ENCODE results near the gene ASXL1. TPM values are rescaled to one million over a fixed set of nuclear protein-coding genes. Genes with fewer than 3 reads are reported as not detected.

The ASXL1 gene
- total RNA-seq, 1 experiment from 2014 or later, result 69.9 TPM

- no peaks in the 10 kb centered on the region for H3K9me3 Mint-ChIP-seq (ENCODE audit: unreplicated experiment)
- intact Hi-C loops (cut with micrococcal nuclease), result no loop called here
- H3K27me3 Mint-ChIP-seq (ENCODE audit: insufficient read depth, unreplicated experiment), result no peaks in the 10 kb centered on the region
- H3K4me1 Mint-ChIP-seq (ENCODE audit: insufficient read depth, unreplicated experiment), result no peaks in the 10 kb centered on the region
- DNase-seq (ENCODE audit: unreplicated experiment), result no peak
- TF ChIP-seq CTCF (IDR thresholded peaks at IDR 0.05; ENCODE audit: unreplicated experiment), result no peak
- ChIA-PET POLR2A (interaction anchor here (0.8 kb wide), 1 partner anchor 75 kb away, joined by 3 read pairs; no protein-coding TSS in a partner anchor), CTCF (interaction anchor here (0.8 to 1.4 kb wide), 3 partner anchors 35 to 604 kb away, joined by 3 to 4 read pairs (median 4); no protein-coding TSS in a partner anchor)
- BruUV-seq (replicated peaks), result no TSS peak
- peaks cover 86% of the 10 kb centered on the region for H3K36me3 Mint-ChIP-seq (ENCODE audit: insufficient read depth, unreplicated experiment)
- no peak overlapping the region for H3K27ac Mint-ChIP-seq (ENCODE audit: low read depth, unreplicated experiment)
- H3K4me3 Mint-ChIP-seq (ENCODE audit: unreplicated experiment), result no peak overlapping the region
These were observed 77.4 kb downstream of the ASXL1 start for GRCh38 chr20:32435449-32436107.

GRCh38 chr20:32436142-32436861 lies 78.2 kb downstream of the ASXL1 start:
- intact Hi-C loops (cut with micrococcal nuclease), result no loop called here
- H3K9me3 Mint-ChIP-seq (ENCODE audit: unreplicated experiment), result no peaks in the 10 kb centered on the region
- peaks cover 85% of the 10 kb centered on the region for H3K36me3 Mint-ChIP-seq (ENCODE audit: insufficient read depth, unreplicated experiment)
- no peaks in the 10 kb centered on the region for H3K4me1 Mint-ChIP-seq (ENCODE audit: insufficient read depth, unreplicated experiment)
- no TSS peak for BruUV-seq (replicated peaks)
- no peaks in the 10 kb centered on the region for H3K27me3 Mint-ChIP-seq (ENCODE audit: insufficient read depth, unreplicated experiment)
- no peak overlapping the region for H3K4me3 Mint-ChIP-seq (ENCODE audit: unreplicated experiment)
- TF ChIP-seq CTCF (IDR thresholded peaks at IDR 0.05; ENCODE audit: unreplicated experiment), result no peak
- CTCF ChIA-PET, result interaction anchor here (0.9 to 1.4 kb wide), 2 partner anchors 36 to 92 kb away, joined by 3 to 4 read pairs; no protein-coding TSS in a partner anchor
- POLR2A ChIA-PET, result interaction anchor here (0.6 to 0.8 kb wide), 2 partner anchors 23 to 76 kb away, joined by 3 read pairs; no protein-coding TSS in a partner anchor
- no peak for DNase-seq (ENCODE audit: unreplicated experiment)
- no peak overlapping the region for H3K27ac Mint-ChIP-seq (ENCODE audit: low read depth, unreplicated experiment)

- ChIA-PET POLR2A (no interaction called here), CTCF (interaction anchor here (0.6 to 1.4 kb wide), 2 partner anchors 92 to 142 kb away, joined by 4 to 6 read pairs; no protein-coding TSS in a partner anchor)
- H3K9me3 Mint-ChIP-seq (ENCODE audit: unreplicated experiment), result no peaks in the 10 kb centered on the region
- no peak overlapping the region for H3K4me3 Mint-ChIP-seq (ENCODE audit: unreplicated experiment)
- H3K4me1 Mint-ChIP-seq (ENCODE audit: insufficient read depth, unreplicated experiment), result no peaks in the 10 kb centered on the region
- H3K36me3 Mint-ChIP-seq (ENCODE audit: insufficient read depth, unreplicated experiment), result peaks cover 85% of the 10 kb centered on the region
- no peaks in the 10 kb centered on the region for H3K27me3 Mint-ChIP-seq (ENCODE audit: insufficient read depth, unreplicated experiment)
- intact Hi-C loops (cut with micrococcal nuclease), result no loop called here
- H3K27ac Mint-ChIP-seq (ENCODE audit: low read depth, unreplicated experiment), result no peak overlapping the region
- DNase-seq (ENCODE audit: unreplicated experiment), result no peak
- TF ChIP-seq CTCF (IDR thresholded peaks at IDR 0.05; ENCODE audit: unreplicated experiment), result no peak
- no TSS peak for BruUV-seq (replicated peaks)
These were observed 78.8 kb downstream of the ASXL1 start for GRCh38 chr20:32436968-32437367.

- intact Hi-C loops (cut with micrococcal nuclease), result no loop called here
- peak; percentile 28 for DNase-seq (ENCODE audit: unreplicated experiment)
- no peaks in the 10 kb centered on the region for H3K27me3 Mint-ChIP-seq (ENCODE audit: insufficient read depth, unreplicated experiment)
These were observed 79.4 kb downstream of the ASXL1 start for GRCh38 chr20:32437391-32438074.

More at GRCh38 chr20:32437391-32438074, 79.4 kb downstream of the ASXL1 start:
- no peaks in the 10 kb centered on the region for H3K4me1 Mint-ChIP-seq (ENCODE audit: insufficient read depth, unreplicated experiment)
- H3K36me3 Mint-ChIP-seq (ENCODE audit: insufficient read depth, unreplicated experiment), result peaks cover 86% of the 10 kb centered on the region
- BruUV-seq (replicated peaks), result no TSS peak
- no peaks in the 10 kb centered on the region for H3K9me3 Mint-ChIP-seq (ENCODE audit: unreplicated experiment)
- TF ChIP-seq CTCF (IDR thresholded peaks at IDR 0.05; ENCODE audit: unreplicated experiment), result peak; percentile 24
- ChIA-PET POLR2A (no interaction called here), CTCF (interaction anchor here (0.6 to 1.4 kb wide), 2 partner anchors 93 to 142 kb away, joined by 4 to 6 read pairs; no protein-coding TSS in a partner anchor)
- no peak overlapping the region for H3K27ac Mint-ChIP-seq (ENCODE audit: low read depth, unreplicated experiment)
- H3K4me3 Mint-ChIP-seq (ENCODE audit: unreplicated experiment), result no peak overlapping the region
